Epithelial cell of esophagus (primary cell): ENCODE data around the gene NPHS1.

Source experiments
- DNase-seq: peaks from one replicate; pipeline ENCODE4 v3.0.0; 2010; ENCODE audit warnings: low read depth
- H3K4me3 ChIP-seq: 2 replicates; pipeline ENCODE4 v1.5.1; 2011; ENCODE audit warnings: mild to moderate bottlenecking, low read length, control low read depth
- TF ChIP-seq, protein P1 (sequence below): IDR thresholded peaks from 2 replicates; pipeline ENCODE4 v1.5.1; 2011; ENCODE audit warnings: low read depth, mild to moderate bottlenecking, low read length, control low read depth, inconsistent platforms; ENCODE audit not compliant: insufficient read depth; ENCODE audit errors: missing control alignments

Gene NPHS1

DNA sequence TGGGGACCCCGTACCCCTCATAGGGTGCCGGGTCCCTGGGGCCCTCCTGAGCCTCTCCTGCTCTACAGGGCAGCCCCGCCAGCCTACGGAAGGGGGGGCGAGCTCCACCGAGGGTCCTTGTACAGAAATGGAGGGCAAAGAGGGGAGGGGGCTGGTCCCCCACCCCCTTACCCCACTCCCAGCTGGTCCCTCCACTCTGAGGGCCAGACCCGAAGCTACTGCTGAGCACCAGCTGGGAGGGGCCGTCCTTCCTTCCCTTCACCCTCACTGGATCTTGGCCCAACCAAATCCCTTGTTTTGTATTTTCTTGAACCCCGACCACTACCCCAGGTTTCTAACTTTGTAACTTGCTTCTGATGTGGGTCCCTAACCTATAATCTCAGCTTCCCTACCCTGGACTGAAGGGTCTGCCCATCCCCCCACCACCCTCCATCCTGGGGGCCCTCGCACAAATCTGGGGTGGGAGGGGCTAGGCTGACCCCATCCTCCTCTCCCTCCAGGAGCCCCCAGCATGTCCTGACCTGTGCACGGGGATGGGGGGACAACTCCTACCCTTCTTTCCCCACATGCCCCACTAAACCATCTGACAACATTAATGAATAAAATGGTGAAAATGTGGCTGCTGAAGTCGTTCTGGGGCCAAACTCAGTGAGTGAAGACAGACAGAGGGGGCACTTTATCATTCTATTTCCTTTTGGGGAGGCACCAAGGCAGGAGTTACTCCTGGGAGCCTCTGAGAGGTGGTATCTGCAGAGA lies 63.9 kb downstream of the NPHS1 start:
- TF ChIP-seq, protein P1, sequence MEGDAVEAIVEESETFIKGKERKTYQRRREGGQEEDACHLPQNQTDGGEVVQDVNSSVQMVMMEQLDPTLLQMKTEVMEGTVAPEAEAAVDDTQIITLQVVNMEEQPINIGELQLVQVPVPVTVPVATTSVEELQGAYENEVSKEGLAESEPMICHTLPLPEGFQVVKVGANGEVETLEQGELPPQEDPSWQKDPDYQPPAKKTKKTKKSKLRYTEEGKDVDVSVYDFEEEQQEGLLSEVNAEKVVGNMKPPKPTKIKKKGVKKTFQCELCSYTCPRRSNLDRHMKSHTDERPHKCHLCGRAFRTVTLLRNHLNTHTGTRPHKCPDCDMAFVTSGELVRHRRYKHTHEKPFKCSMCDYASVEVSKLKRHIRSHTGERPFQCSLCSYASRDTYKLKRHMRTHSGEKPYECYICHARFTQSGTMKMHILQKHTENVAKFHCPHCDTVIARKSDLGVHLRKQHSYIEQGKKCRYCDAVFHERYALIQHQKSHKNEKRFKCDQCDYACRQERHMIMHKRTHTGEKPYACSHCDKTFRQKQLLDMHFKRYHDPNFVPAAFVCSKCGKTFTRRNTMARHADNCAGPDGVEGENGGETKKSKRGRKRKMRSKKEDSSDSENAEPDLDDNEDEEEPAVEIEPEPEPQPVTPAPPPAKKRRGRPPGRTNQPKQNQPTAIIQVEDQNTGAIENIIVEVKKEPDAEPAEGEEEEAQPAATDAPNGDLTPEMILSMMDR, result no peak

DNA sequence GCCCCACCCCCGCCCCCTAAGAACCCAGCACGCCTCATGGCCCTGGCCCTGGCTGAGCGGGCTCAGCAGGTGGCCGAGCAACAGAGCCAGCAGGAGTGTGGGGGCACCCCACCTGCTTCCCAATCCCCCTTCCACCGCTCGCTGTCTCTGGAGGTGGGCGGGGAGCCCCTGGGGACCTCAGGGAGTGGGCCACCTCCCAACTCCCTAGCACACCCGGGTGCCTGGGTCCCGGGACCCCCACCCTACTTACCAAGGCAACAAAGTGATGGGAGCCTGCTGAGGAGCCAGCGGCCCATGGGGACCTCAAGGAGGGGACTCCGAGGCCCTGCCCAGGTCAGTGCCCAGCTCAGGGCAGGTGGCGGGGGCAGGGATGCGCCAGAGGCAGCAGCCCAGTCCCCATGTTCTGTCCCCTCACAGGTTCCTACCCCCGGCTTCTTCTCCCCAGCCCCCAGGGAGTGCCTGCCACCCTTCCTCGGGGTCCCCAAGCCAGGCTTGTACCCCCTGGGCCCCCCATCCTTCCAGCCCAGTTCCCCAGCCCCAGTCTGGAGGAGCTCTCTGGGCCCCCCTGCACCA lies 65.0 kb downstream of the NPHS1 start:
- DNase-seq, result no peak
- TF ChIP-seq, protein P1, result no peak
- no peak overlapping the region for H3K4me3 ChIP-seq

More for the DNA sequence above, 63.9 kb downstream of the NPHS1 start:
- DNase-seq, result no peak
- H3K4me3 ChIP-seq, result no peak overlapping the region

DNA sequence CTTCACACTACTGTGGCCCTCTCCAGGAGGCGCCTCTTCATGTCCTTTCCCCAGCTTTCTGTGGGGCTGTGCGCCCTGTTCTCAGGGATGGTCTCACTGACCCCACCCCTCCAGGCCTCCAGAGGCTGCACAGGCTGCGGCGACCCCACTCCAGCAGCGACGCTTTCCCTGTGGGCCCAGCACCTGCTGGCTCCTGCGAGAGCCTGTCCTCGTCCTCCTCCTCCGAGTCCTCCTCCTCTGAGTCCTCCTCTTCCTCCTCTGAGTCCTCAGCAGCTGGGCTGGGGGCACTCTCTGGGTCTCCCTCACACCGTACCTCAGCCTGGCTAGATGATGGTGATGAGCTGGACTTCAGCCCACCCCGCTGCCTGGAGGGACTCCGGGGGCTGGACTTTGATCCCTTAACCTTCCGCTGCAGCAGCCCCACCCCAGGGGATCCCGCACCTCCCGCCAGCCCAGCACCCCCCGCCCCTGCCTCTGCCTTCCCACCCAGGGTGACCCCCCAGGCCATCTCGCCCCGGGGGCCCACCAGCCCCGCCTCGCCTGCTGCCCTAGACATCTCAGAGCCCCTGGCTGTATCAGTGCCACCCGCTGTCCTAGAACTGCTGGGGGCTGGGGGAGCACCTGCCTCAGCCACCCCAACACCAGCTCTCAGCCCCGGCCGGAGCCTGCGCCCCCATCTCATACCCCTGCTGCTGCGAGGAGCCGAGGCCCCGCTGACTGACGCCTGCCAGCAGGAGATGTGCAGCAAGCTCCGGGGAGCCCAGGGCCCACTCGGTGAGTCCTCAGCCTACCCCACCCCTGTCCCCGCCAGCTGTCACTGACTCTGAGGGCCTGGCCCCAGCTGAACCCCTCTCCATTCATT lies 65.8 kb downstream of the NPHS1 start:
- H3K4me3 ChIP-seq, result no peak overlapping the region
- no peak for DNase-seq
- TF ChIP-seq, protein P1, result no peak

DNA sequence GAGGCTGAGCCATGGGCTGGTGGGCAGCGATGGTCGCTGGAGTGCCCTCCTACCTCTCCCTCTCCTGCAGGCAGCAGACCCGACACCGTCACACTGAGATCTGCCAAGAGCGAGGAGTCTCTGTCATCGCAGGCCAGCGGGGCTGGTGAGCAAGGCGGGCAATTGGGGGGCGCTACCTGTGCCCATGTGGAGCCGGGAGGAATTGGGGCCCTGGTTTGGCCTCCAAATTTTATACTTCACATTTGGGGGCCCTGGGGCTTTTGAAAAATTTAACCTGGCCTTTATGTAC lies 67.0 kb downstream of the NPHS1 start:
- TF ChIP-seq, protein P1, result no peak
- DNase-seq, result no peak
- H3K4me3 ChIP-seq, result no peak overlapping the region

DNA sequence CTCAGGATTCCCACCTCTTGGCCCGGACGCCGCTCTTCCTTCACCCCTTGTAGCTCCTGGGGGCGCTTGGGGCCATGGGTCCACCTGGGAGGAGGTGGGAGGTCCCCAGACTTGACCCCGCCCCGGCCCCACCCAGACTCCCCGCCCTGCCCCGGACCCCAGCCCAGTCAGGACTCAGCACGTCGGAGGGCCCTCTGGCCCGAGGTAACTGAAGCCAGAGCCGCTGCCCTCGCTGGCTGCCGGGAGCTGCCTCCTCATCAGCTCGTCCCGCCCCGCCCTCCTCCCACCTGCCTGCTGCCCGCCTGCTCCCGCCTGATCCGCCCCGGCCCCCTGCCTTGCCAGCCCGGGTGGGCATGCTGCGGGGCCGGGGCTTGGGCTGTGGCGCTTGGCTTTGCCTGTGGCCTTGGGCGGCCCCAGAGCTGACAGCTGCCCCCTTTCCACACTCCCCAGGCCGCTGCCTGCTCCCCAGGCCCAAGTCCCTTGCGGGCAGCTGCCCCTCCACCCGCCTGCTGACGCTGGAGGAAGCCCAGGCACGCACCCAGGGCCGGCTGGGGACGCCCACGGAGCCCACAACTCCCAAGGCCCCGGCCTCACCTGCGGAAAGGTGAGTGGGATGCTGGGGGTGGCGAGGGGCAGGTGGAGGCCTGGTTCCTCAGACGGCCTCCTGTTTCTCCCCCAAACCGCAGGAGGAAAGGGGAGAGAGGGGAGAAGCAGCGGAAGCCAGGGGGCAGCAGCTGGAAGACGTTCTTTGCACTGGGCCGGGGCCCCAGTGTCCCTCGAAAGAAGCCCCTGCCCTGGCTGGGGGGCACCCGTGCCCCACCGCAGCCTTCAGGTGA lies 67.6 kb downstream of the NPHS1 start:
- H3K4me3 ChIP-seq, result no peak overlapping the region
- TF ChIP-seq, protein P1, result no peak
- DNase-seq, result no peak
